Measurements from ENCODE around the gene DAZAP2. TPM values are rescaled to one million over a fixed set of nuclear protein-coding genes. Genes with fewer than 3 reads are reported as not detected.
"Not testable (repeated sequence)": the region's sequence is repeated elsewhere in the genome, so short reads cannot be mapped to it uniquely, and the experiment has no call there.

The DAZAP2 gene
- total RNA-seq, 1 donor from 2014 or later: 109 TPM

DNA sequence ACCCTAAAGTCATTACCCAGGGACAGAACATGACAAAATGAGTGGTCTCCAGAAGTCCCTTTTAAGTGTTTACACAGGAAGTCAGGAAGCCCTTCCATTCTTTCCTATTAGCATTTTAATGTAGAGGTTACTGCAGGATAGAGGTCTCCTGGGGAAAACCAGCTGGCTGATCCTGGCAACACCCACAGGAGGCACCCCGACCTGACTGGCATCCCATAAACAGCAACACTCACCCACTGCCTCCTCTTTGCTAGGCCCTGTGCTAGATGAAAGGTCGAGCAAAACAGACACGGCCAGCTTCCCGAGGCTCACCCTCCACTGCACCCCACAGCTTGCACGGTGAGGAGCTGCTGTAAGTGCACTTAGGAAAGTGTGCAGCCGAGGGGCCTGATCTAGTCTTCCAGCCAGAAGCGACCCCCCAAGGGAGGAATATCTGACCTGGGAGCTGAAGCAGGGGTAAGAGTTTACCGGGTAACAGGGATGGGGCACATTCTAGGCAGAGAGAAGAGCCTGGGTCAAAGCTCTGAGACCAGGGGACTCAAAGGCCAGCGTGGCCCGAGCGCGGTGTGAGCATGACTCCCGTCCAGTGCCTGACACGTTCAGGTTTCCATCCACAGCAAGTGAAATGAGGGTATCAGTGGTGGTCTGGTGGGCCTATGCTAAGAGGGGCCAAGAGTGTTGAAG, 9.0 kb downstream of the DAZAP2 start:
- peak; percentile 12 for ATAC-seq

DNA sequence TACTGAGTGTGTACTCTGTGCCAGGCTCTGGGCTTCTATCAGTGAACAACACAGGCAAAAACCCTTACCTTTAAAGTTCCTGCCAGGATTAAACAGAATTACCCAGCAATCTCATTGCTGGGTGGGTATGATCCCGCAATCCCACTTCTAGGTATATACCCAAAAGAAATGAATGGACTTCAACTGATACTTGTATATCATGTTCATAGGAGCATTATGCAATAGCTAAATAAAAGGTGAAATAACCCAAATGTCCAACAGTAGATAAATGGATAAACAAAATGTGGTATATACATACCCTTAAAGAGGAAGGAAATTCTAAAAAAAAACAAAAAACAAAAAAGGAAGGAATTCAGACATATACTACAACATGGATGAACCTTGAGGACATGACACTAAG, 14.7 kb downstream of the DAZAP2 start:
- ATAC-seq: no peak

DNA sequence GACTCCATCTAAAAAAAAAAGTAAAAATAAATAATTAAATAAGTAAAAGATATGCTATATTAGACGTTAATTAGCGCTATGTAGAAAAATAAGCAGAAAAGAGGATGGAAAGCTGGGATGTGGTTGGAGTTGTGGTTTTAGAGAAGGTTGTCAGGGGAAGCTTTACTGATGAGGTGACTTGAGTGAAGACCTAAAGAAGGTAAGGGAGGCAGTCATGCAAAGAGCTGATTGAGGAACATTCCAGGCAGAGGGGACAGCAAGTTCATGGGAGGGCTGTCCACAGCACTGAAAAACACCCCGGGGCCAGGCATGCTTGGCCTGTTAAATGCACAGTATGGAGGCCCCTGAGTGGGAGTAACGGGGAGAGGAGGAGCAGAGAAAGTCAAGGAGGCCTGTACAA, 15.9 kb downstream of the DAZAP2 start:
- ATAC-seq: peak; percentile 19

DNA sequence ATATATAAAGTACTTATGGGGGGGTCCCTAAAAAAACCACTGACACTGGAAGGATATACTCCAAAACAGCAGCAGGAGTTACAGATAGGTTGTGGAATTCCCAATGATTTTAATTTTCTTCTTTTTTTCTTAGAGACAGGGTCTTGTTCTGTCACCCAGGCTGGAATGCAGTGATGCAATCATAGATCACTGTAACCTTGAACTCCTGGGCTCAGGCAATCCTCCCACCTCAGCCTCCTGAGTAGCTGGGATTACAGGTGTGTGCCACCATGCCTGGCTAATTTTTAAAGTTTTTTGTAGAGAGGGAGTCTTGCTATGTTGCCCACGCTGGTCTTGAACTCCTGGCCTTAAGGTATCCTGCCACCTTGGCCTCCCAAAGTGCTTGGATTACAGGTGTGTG, 21.0 kb downstream of the DAZAP2 start:
- not testable (repeated sequence) for ATAC-seq

DNA sequence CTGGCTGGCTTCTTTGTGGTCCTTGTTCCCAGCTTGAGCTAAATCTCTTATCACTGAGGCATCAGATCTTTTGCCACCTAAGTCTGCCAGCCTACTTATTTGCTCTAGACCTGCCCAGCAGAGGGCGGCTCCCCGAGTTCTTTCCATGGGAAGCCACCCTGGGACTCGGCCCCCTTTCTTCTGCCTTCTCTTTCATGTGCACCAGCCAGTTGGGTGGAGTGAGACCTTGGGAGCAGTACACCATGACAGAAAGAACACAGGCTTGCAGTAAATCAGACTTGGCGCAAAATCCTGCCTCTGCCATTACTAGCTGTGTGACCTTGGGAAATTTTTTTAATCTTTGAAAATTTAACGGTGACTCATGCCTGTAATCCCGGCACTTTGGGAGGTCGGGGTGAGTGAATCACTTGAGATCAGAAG, 24.1 kb downstream of the DAZAP2 start:
- peak; percentile 72 for ATAC-seq

DNA sequence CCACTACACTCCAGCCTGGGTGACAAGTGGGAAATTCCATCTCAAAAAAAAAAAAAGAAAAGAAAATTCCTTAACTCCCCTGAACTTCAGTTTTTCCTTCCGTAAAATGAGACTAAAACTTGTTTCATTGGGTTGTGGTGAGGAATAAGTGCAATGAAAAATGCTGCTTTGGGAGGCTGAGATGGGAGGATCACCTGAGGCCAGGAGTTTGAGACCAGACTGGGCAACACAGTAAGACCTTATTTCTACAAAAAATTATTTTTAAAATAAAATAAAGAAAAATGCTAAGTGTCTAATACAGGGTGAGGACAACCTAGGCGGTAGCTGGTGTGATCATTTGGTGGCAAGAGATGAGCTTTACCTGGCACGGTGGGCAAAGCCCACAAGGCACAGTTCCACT, 24.7 kb downstream of the DAZAP2 start:
- ATAC-seq: no peak

DNA sequence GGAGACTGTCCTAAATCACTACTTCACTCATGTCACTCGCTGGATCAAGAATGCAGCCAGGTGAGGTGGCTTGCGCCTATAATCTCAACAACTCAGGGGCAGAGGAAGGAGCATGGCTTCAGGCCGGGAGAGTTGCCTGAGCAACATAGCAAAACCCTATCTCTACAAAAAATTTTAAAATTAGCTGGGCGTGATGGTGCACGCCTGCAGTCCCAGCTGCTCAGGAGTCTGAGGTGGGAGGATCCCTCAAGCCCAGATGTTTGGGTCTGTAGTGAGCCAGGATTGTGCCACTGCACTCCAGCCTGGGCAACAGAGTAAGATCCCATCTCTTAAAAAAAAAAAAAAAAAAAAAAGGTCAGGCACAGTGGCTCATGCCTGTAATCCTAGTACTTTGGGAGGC, 25.7 kb downstream of the DAZAP2 start:
- no peak for ATAC-seq

DNA sequence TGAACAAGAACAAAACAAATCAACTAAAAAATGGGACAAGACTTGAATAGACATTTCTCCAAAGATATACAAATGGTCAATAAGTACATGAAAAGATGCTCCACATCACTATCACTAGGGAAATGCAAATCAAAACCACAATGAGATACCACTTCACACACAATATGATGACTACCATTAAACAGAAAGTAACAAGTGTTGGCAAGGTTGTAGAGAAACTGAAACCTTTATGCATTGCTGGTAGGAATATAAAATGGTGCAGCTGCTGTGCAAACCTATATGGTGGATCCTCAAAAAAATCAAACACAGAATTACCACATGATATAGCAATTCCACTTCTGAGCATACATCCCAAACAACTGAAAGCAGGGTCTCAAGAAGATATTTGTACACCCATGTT, 26.4 kb downstream of the DAZAP2 start:
- no peak for ATAC-seq

DNA sequence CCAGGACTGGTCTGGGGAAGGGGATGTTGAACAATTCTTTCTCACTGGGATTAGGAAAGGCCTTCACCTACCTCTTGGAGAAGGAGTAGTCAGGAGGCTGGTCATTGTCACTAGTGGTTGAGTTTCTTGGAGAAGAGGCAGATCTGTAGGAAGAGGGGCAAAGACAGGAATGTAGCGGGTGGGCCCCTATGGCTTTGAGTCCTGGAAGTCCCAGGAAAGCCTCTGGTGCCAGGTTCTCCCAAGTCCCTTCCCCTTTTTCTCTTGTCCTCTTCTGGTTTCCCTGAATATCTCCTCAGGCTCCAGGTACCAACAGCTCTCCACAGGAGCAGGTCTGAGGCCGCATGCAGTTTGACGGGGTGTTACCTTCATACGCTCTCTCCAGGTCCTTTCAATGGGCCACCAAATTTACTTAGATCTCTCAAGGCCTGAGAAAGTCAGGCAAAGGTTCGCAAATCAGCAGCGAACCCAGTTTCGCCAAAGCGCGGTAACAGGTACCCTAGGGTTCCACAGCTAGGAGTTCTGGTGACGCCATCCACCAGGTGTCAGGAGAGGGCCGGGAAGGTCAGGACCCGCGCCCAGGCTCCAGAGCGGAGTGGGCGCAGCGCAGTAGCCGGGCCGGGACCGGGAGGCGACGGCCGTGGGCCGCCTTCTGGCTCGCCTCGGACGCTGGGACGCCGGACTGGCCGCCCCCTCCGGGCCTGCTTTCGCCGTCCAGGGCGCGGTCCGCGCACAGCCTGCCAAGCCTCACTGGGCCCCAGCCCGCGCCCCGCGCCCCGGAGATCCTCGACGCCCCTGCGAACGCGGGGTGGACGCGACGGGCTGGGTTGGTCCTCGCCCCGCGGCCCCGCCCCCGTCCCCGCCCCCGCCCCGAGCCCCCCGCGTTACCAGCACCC, 30.8 kb downstream of the DAZAP2 start:
- peak; percentile 75 for ATAC-seq

DNA sequence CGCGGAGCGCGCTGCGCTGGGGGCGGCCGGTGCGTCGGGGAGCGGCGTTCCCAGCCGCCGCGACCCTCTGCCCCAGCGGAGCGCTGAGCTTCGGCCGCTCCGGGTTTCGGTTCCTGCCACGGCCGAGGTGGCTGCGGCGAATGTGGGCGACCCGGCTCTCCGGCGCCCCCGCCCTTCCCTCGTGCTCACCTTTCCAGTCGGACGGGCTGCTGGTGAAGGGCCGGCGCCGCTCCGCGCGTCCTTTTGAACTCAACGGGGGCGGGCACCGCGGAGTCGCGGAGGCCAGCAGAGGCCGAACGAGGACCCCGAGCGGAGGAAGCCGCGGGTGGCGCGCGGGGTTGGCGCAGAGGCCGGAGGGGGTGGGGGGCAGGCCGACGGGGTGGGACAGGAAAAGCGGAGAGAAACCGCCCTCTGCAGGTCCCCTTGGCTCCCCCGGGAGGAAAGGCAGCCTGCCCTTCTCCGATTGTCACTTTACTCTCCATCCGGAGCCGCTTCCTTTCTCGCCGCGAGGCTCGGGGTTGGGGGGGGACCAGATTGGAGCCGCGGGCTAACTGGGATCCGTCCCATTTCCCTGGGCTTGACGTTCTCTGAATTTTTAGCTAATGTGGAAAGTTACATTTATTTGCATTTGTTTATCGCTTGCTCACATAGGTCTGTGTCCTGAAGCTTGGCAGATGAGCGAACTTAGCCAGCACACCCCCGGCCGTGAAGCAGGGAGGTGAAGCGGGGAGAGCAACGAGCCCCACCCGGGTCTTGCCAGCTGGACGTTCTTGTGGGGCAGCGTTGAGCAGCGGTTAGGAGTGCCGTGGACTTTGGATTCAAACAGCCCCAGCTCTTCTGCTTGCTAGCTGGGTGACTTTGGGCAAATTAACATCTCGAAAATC, 31.7 kb downstream of the DAZAP2 start, which contains the start of gene SMAGP:
Gene SMAGP, minus strand, starts transcription at position 349 of the 884 bp plus-strand sequence. CDS start 1,137 bp downstream, outside the sequence.
- peak; percentile 88 for ATAC-seq

DNA sequence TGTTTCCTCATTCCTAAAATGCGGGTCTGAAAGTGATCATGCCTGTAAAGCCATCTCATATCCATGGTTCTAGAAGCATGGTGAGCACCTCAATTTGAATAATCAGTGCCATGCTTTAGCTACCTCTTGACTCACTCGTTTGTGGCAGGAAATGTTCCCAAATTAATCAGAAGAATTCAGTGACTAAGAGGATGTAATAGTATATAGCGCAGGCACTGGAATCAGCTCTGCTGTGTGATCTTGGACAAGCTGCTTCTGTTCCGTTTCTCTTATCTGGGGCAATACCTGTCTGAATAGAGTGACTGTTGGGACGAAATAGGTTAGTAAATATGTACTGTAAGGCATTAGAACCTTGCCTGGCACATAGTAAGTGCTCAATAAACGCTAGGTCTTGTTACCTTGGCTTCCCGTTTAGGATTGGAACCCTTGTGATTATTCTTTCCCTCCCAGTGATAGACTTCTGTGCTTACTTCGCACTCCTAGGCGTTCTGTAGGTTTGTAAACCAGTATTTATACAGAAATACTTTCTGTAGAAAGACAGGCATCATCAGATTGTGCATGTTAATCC, 32.4 kb downstream of the DAZAP2 start:
- peak; percentile 84 for ATAC-seq

DNA sequence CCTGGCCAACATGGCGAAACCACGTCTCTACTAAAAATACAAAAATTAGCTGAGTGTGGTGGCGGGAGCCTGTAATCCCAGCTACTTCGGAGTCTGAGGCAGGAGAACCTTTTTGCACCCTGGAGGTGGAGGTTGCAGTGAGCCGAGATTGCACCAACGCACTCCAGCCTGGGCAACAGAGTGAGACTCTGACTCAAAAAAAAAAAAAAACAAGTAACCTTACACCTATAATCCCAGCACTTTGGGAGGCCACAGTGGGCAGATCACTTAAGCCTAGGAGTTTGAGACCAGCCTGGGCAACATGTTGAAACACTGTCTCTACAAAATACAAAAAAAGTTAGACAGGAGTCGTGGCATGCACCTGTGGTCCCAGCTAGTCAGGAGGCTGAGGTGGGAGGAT, 34.2 kb downstream of the DAZAP2 start:
- not testable (repeated sequence) for ATAC-seq

DNA sequence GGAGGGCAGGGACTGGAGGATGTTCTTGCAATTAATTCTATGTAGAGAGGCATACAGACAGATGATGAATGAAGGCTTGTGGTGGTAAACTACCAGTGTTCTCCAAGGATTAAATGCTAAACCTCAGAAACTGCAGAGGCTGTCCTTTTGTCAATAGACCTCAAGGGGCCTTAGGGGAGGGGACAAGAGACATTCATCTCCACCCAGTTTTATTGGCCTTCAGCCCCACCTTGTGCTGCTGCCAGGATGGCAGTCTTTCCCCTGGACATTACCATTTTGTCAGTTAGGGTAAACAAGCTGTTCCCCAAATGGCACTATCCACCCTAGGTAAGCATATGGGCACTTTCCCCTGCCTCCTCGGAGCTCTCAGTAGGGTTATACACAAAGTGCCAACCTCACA, 36.5 kb downstream of the DAZAP2 start:
- ATAC-seq: no peak

DNA sequence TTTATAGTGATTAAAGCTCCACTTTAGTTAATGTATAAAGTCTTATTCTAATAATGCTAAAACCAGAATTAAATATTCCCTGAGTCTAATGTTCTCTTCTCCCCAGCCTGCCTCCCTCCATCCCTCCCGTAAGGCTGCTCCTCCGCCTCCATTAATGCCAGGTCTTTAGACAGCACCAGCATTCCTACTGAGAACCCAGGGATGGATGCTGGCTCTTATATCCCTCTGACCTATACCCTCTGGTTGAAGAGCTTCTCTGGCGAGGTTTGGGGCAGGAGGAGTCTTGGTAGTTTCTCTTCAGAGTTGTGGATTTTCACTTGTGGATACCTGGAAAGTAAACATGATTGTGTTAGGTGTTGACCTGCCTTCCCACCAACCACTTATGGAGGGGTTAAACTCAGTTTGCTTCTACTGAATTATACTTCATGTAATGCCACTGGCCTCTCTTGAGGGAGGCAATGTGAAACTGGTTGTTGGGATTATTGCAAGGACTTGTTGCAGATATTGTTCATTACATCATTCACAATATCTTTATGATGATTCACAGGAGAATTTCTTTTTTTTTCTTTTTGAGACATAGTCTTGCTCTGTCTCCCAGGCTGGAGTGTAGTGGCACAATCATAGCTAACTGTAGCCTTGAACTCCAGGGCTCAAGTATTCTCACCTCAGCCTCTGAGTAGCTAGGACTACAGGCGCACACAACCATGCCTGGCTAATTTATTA, 42.7 kb downstream of the DAZAP2 start:
- ATAC-seq: peak; percentile 63

DNA sequence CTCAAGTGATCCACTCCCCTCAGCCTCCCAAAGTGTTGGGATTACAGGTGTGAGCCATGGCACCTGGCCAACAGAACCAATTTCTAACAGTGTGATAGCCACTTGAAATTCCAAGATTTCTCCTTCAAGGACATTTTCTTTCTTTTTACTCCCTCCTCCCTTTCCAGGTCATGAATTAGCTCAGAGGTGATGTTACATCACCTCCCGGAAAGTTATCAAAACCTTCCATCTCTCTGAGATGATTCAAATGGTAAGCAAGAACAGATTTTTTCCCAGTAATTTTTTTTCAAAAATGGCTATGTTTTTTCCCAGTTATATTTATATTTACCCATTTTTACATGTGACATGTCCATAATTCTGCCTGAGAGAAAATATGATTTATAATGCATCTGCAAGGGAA, 47.2 kb downstream of the DAZAP2 start:
- no peak for ATAC-seq

DNA sequence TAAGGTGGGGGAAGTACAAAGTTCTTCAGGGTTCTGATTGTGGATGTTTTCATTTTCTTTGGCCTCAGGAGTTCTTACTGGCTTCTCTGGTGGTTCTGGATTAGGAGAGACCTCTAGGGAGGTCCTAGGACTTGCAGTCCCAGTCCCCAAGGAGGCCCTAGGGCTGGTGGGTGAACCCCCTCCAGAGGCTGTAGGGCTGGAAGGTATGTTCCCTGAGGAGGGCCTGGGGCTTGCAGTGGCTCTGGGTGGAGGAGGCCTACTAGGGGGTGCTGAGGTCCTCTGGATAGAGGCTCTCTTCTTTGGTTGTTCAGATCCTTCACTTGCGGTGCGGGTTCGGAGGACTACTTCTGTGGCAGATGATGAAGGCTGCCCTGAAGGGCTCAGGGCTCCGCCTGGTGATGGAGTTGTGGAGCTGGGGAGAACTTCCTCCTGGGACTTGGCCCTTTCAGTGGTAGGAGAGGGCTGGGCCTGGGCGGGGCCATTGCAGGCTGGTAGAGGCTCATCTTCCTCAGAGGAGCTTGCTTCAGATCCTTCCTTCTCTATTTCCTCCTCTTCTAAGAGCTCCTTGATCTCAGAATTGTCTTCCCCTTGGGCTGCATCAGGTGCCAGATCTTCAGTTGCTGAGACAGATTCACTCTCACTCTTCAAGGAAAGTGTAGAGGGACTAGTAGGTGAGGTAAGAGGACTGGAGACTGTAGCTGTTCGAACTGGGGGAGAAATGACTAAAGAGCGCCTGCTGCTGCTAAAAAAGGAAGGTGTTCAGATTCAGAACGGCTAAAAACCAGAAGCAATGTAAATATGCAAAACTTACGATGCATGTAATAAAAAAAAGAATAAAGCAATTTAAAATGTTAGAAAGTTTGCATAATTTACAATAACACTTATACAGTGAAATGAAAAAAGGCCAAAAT, 53.2 kb downstream of the DAZAP2 start:
- ATAC-seq: peak; percentile 77

Data from esophagus mucosa (tissue), 1 donor.